Measurements from ENCODE around the gene GLIS1.

Gene GLIS1

GRCh38 chr1:53590531-53591515 is 148.1 kb downstream of the GLIS1 start:
- DNase-seq, result no peak

DNA sequence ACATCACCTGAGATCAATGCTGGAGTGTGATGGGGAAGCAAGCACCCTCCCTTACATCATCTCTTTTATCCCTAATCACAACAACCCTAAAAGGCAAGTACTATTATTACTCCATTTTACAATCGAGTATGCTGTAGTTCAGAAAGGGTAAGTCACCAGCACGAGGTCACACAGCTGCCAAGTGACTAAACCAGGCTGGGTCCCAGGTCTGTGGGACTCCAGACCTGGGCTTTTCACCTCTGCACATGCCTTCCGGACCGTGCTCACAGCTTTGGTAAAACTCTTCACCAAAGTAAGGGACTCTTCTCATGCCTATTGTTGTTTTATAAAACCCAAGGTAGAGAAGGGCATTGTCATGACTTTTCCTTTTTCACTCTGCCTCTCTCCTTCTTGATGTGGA is 148.9 kb downstream of the GLIS1 start:
- no peak for DNase-seq

DNA sequence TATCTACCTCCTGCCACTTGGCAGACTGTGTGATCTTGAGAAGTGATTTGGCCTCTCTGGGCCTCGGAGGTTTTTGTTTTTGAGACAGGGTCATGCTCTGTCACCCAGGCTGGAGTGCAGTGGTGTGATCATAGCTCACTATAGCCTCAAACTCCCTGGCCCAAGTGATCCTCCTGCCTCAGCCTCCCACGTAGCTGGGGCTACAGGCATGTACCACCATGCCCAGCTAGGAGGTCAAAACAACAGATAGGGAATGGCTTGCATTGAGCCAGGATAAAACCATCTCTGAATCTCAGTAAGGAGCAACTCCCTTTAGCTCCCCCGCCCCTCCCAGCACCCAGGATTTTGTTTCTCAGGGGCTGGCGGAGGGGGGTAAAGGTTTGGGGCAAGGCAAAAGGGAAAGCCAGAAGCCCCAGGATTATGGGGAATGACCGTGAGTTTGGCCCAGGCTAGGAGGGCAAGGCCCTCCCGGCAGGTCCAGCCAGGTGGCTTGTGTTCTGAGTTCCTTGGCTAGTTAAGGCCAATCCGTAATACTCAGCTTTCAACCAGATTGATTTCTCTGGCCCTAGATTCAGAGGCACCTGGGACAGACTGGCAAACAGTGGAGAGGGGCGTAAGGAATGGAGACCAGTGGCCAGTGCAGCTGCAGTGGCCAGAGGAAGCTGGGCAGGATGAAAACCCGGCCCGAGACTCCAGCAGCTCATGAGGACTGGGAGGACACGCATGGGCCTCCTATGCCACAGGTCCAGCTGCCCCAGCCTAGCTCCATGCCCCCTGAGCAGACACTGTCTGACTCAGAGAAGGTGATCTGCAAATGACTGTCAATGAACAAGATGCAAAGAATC is 149.7 kb downstream of the GLIS1 start:
- DNase-seq, result no peak

DNA sequence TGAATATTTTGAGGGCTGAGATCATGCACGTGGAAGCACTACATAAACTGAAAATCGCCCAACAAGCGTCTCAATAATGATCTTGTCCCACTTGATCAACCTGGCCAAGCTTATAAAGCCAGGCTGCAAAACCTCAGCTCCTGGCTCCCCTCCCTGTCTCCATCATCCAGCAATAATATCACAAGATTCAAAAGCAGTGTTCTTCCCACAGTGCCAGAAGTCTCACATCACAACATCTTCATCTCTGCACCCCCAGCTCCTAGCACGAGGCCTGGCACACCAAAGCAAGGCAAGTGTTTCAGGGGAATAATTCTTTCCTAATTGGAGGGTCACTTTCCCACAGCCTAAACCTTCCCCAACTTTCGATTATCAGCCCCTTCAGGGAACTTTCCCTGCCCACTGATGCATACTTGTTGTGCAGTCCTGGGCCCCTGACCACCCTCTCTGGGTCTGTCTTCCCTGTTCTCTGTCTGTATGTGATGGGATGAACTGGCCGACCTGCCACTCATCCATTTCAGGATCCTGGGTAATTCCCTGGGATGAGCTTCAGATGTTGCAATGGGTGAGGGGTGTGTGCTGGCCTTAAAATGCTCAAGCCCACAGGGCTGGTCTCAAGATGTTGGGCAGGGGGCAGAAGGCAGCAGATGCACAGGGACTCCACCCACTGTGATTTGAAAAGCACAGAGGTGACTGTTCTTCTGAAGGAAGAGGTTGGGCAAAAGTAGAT is 150.7 kb downstream of the GLIS1 start:
- no peak for DNase-seq

GRCh38 chr1:53587252-53587988 is 151.5 kb downstream of the GLIS1 start:
- no peak for DNase-seq

DNA sequence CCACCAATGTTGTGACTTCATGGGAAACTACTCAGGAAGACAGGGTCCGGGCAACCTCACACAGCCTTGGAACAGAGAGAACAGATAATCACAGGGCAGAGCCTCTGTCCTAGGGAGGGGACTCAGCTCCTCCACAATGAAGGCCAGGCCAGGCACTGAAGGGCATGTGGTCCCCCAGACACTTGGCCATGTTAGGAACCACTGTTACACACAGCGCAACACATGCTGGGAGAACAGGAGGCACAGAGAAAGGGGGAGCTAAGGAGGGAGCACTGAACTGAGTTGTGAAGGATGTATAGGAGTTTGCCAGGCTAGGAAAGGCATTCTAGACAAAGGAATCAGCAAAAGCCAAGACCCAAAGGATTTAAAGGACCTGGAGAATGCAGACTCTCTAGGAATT is 152.2 kb downstream of the GLIS1 start:
- no peak for DNase-seq

DNA sequence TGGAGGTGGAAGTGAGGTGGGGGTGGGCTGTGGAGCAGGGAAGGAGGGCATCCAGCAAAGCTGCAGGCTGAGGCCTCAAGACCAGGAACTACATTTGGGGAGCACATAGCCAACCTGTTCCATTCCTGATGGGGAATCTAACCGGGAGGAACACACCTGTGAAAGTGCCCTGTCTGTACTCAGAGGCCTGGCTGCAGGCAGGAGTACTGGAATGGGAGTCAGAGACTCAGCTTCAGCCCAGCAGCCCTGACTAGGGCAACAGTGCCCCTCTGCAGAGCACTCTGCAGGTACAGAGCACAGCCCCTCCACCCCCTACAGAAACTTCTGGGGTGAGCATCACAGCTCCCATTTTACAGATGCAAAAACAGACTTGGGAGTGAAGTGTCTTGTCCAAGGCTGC is 153.4 kb downstream of the GLIS1 start:
- DNase-seq, result no peak

- DNase-seq, result peak in 1 of 3 donors; percentile 3
Observed at GRCh38 chr1:53585129-53585528, 153.8 kb downstream of the GLIS1 start.

GRCh38 chr1:53584777-53585107 is 154.2 kb downstream of the GLIS1 start:
- no peak for DNase-seq

GRCh38 chr1:53583868-53584776 is 154.8 kb downstream of the GLIS1 start:
- DNase-seq, result no peak

DNA sequence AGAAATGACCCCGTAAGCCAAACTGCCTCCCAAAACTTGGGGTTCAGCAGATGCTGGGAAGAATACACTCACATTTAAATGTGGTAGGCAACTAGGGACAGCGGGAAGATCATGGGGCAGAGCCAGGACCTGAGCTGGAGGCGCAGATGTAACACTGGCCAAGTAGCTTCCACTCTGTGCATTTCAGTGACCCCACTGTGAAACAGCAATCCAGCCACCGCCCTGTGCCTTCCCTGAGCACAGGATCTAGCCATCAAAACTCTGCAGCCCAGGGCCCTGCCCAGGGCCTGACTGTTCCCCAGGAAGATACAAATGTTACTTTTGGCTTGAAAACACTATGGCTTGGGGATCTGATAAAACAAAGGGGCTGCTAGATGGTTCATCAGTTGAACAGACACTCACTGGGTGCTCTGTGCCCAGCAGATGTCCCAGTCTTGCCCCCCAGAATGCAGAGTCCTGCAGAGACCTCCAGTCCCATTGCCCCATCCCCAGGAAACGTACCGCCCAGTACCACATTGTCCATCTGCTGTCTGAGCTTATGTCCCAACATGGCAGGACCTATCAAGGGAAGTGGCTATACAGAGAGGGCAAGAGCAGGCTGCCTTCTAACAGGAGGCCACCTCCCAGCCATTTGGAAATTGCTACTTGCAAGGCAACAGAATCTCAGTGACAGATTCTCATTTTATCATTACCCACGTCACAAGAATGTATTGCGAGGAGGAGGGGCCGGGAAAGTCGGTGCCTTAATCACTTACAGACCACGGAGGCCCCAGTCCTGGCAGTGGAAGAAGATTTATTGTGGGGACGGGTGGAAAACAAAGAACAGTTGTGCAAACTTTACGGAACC is 155.7 kb downstream of the GLIS1 start:
- no peak for DNase-seq

GRCh38 chr1:53582211-53583020 is 156.5 kb downstream of the GLIS1 start:
- no peak for DNase-seq

DNA sequence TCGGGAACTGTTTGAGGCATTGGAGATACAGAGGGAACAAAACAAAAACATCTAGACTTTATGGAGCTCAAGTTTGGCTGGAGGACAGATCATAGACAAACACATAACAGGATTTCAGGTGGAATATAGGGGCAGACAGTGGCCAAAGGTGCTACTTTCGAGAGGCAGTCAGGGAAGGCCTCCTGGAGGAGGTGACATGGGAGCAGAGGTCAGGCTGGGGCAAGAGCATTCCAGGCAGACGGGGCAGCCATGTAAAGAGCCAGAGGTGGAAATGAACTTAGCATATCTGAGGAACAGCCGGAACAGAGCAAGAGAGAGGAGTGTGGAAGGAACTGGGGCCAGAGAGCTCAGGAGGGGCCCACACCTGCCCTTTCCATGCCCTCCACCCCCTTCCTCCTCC is 157.5 kb downstream of the GLIS1 start:
- DNase-seq, result no peak

- no peak for DNase-seq
Observed at GRCh38 chr1:53580739-53581475, 158.1 kb downstream of the GLIS1 start.

DNA sequence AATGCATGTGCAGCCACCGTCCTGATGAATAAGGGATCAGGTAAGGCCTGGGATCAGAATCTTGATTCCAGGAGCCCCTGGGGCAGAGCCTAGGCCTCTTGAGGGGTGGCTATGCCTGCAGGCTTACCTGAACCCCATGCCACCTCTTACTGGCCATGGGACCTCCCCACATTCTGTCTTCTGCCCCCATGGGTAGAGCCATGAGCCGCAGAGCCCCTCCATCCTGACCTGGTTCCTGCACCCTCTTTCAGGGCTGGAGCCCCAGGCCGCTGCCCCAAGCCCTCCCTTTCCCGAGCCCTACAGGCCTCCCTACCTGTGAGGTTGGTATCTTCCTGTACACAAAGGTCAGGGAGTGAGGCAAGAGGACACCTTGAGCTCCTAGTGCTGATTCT is 159.0 kb downstream of the GLIS1 start:
- no peak for DNase-seq

DNA sequence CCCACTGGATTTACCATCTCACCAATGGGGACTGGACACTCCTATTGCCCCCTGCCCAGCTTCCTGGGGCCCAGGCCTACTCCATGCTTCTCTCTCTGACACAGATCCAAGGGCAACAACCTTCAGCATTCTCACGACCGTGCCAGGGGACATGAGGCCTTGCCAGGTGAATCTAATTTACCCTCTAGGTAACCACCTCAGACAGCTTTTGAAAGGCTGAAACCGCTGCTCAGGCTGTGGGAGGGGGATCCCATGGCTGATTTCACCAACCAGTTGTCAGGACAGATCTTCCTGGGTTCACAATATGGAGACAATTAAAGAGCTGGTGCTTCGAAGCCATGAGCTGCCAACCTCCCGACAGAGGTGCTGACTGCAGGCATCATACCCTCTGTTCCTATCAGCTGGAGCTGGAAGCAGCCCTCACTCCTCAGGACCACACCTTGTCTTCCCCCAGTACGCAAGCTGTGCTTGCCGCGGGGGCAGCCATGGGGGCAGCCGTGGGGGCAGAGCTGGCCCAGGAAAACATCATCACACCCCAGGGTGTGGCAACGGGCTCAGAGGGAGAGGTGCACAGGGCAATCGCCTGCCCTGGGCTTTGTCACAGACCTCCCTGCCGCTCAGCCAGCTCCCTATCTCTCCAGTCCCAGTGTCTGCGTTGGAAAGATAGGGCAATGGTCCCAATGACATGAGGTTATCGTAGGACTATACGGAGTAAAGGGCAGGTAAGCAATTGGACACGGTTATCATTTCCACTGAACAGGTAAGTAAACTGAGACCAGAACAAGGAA is 159.5 kb downstream of the GLIS1 start:
- no peak for DNase-seq

DNA sequence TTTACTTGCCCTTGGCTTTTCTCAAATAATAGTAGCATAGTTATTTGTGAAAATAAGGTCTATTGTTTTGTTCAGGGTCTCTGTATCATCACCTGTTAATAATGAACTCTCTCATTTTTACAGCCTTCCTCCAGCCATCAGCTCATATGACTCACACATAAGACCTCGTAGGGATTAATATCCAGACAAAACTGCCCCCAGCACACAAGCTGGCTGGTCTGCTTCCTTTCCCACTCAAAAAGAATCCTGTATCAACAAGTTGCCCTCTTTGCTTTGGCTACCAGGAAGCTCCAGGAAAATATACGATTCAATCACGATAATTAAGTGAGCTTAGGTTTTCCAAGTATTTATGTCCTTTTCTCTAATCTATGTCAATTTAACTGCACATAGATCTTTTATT is 160.6 kb downstream of the GLIS1 start:
- no peak for DNase-seq

DNA sequence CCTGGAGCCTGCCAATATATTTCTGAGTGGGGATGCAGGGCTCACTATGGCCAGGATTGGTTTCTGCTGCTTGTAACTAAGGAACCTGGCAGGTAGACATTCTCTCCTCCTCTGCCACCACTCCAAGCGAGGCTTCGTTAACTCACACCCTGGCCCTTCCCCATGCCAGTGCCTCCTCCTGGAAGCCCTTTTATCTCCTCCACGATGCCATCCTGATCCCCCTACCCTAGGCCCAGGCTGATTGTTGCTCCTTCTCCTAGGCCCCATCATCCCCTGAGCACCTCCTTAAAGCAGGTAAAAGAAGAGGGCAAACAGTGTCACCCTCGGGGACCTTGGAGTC is 161.2 kb downstream of the GLIS1 start:
- no peak for DNase-seq

All from suppressor macrophage treated with lipopolysaccharide for 1 hour (primary cell).